DMS153 (cell line): ENCODE data around the gene LIN7B.
"Not testable (repeated sequence)": the region's sequence is repeated elsewhere in the genome, so short reads cannot be mapped to it uniquely, and the experiment has no call there.

Experiments used
- DNase-seq: peaks from one replicate; lab custom pipeline; 2025; lab: John Stamatoyannopoulos, UW

LIN7B gene

GRCh38 chr19:49119411-49120324 lies 5.5 kb downstream of the LIN7B start, which contains the start of gene PPFIA3:
Gene PPFIA3 (plus strand): TSS chr19:49119544. CDS start chr19:49127874, 8,330 bp downstream.
- no peak for DNase-seq

DNA sequence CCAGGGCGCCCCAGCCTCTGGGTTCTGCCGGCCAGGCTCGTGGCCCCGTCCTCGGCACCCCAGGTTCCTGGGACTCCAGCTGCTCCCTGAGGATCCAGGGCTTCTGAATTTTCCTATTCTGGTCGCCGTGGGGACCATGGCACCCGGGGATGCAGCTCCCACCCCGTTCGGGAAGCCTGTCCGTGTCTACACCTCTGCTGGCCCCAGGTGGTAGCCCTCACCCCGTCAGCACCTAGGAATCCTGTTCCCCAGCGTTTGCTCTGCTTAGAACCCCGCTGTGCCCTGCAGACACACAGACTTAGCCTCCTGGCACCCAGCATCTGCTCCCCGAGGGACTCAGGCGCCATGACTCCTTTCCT lies 6.1 kb downstream of the LIN7B start:
- DNase-seq, result no peak

- no peak for DNase-seq
Measured at GRCh38 chr19:49120868-49121267, 6.7 kb downstream of the LIN7B start.

DNA sequence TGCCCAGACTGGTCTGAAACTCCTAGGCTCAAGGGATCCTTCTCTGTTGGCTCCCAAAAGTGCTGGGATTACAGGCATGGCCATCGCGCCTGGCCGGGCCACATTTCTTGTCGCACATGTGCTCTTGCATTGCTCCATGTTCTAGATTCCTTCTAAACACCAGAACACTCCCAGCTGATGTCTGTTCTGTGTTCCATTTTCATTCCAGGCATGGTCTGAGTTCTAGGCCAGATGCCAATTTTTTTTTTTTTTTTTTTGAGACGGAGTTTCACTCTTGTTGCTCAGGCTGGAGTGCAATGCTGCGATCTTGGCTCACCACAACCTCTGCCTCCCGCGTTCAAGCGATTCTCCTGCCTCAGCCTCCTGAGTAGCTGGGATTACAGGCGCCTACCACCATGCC lies 7.7 kb downstream of the LIN7B start:
- DNase-seq, result not testable (repeated sequence)

DNA sequence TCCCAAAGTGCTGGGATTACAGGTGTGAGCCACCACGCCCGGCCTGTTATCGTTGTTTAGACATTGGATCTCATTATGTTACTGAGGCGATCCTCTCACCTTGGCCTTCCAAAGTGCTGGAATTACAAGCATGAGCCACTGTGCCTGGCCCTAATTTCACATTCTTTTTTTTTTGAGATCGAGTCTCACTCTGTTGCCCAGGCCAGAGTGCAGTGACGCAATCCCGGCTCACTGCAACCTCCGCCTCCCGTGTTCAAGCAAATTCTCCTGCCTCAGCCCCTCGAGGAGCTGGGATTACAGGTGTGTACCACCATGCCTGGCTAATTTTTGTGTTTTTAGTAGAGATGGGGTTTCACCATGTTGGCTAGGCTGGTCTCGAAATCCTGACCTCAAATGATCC lies 9.1 kb downstream of the LIN7B start:
- not testable (repeated sequence) for DNase-seq

DNA sequence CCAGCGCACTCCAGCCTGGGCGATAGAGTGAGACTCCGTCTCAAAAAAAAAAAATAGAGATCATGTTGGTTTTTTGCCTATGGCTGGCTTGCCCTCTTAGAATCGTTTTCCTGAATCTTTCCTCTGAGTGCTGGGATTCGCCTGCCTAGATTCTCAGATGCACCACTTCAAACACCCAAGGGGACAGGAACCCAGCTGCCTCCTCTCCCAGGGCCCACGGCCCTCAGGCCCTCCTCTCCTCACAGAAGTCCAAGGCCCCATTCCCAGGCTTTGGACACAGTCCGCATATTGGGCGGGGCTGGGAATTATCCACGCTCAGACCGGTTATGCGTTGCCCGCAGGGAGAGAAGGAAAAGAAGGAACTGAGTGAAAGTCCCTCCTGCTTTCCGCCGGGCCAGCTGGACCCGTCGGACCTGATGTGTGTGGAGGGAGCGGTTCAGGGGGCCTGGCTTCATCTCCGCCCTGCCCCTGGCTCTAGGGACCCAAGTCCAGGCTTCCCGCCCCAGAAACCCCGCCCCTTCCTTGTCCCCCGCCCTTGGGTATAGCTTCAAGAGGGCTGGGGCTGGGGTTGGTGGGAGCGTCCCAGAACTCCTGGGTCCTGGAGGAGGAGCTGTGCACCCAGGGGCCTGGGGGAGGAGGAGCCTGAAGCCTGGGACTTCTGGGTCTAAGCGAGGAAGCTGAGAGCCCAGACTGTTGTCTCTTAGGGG lies 11.0 kb downstream of the LIN7B start:
- no peak for DNase-seq

DNA sequence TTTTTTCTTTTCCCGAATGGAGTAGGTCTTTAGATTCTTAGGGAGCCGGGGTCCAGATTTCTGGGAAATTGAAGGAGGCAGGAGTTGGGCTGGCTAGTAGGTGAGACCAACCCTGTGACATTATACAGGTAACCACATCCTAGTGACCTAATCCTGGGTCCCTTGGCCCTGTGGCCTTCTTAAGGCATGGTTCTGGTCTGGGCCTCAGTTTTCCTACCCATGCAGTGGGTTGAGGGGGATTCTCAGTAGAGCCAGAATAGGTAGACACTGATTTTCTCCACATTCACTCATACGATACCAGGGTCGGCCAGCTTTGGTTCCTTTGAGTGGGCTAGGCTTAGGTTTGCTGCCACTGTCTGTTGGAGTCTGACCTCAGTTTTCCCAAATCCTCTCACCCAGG lies 12.4 kb downstream of the LIN7B start:
- no peak for DNase-seq

GRCh38 chr19:49127225-49127624 lies 13.1 kb downstream of the LIN7B start:
- not testable (repeated sequence) for DNase-seq

GRCh38 chr19:49127674-49128544 lies 13.7 kb downstream of the LIN7B start:
- DNase-seq, result peak; percentile 95

GRCh38 chr19:49128545-49129237 lies 14.5 kb downstream of the LIN7B start:
- DNase-seq, result no peak

GRCh38 chr19:49129238-49129583 lies 15.0 kb downstream of the LIN7B start:
- no peak for DNase-seq

DNA sequence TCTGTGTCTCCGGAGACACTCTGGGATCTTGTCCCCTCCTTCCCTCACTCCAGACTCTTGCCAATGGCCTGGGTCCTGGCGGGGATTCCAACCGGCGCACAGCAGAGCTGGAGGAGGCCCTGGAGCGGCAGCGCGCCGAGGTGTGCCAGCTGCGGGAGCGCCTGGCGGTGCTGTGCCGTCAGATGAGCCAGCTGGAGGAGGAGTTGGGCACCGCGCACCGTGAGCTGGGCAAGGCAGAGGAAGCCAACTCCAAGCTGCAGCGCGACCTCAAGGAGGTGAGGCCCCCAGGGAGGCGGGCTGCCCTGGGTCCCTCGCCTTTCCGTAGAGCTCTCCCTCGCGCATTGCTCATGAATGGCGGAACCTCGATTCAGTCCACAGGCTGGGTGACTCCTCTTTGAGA lies 16.2 kb downstream of the LIN7B start:
- DNase-seq, result no peak

- peak; percentile 40 for DNase-seq
Measured at GRCh38 chr19:49132974-49133609, 18.9 kb downstream of the LIN7B start.

- peak; percentile 54 for DNase-seq
Measured at GRCh38 chr19:49133621-49134454, 19.7 kb downstream of the LIN7B start.

DNA sequence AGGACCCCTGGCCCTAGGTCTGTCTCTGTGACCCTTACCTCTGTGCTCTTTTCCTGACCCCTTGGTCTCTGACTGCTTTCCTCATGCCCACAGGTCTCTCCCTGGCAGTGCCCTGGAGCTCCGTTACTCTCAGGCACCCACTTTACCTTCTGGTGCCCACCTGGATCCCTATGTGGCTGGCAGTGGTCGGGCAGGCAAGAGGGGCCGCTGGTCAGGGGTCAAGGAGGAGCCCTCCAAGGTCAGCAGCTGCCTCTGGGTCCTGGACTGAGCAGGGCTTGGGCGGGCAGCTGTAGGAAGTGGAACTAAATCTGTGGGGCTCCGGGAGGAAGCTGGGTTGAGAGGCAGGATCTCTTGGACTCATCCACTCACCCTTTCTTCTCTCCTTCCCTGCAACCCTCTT lies 21.5 kb downstream of the LIN7B start:
- DNase-seq, result no peak

DNA sequence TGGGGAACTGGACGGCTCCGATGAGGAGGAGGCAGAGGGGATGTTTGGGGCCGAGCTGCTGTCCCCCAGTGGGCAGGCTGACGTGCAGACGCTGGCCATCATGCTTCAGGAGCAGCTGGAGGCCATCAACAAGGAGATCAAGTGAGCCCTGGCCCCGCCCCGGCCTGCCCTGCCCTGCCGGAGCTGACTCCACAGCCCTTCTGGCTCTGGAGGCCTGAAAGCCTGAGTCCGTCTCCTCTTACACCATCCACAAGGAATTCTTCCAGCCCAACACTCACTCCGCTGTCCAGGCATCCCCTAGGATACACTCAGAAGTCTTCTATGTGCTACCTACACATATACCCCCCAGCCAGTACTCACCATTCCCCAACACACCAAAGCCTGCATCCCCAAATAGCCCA lies 22.6 kb downstream of the LIN7B start:
- DNase-seq, result no peak

- no peak for DNase-seq
Measured at GRCh38 chr19:49140951-49141350, 26.8 kb downstream of the LIN7B start.

- DNase-seq, result no peak
Measured at GRCh38 chr19:49141352-49141751, 27.2 kb downstream of the LIN7B start.

GRCh38 chr19:49142866-49143335 lies 28.7 kb downstream of the LIN7B start:
- peak; percentile 90 for DNase-seq
